ENCODE measurements around the gene AGBL4.

Gene AGBL4

GRCh38 chr1:48756683-48757316, 1267.0 kb downstream of the AGBL4 start:
- no peak for DNase-seq

GRCh38 chr1:48753293-48753692, 1270.5 kb downstream of the AGBL4 start:
- no peak for DNase-seq

GRCh38 chr1:48750109-48750508, 1273.6 kb downstream of the AGBL4 start:
- DNase-seq, result no peak

GRCh38 chr1:48749068-48749467, 1274.7 kb downstream of the AGBL4 start:
- no peak for DNase-seq

- no peak for DNase-seq
Measured at GRCh38 chr1:48746906-48747305, 1276.8 kb downstream of the AGBL4 start.

GRCh38 chr1:48744032-48744431, 1279.7 kb downstream of the AGBL4 start:
- no peak for DNase-seq

GRCh38 chr1:48743480-48743879, 1280.3 kb downstream of the AGBL4 start:
- no peak for DNase-seq

- no peak for DNase-seq
Measured at GRCh38 chr1:48741380-48741779, 1282.4 kb downstream of the AGBL4 start.

- no peak for DNase-seq
Measured at GRCh38 chr1:48740621-48741020, 1283.1 kb downstream of the AGBL4 start.

- DNase-seq, result no peak
Measured at GRCh38 chr1:48739091-48739490, 1284.7 kb downstream of the AGBL4 start.

GRCh38 chr1:48738356-48738755, 1285.4 kb downstream of the AGBL4 start:
- no peak for DNase-seq

GRCh38 chr1:48735796-48736195, 1288.0 kb downstream of the AGBL4 start:
- no peak for DNase-seq

- DNase-seq, result no peak
Measured at GRCh38 chr1:48730164-48730910, 1293.4 kb downstream of the AGBL4 start.

- no peak for DNase-seq
Measured at GRCh38 chr1:48728584-48728983, 1295.2 kb downstream of the AGBL4 start.

GRCh38 chr1:48726557-48727215, 1297.1 kb downstream of the AGBL4 start:
- no peak for DNase-seq

GRCh38 chr1:48726139-48726538, 1297.6 kb downstream of the AGBL4 start:
- no peak for DNase-seq

- no peak for DNase-seq
Measured at GRCh38 chr1:48725341-48726046, 1298.3 kb downstream of the AGBL4 start.

- DNase-seq, result no peak
Measured at GRCh38 chr1:48720929-48721328, 1302.8 kb downstream of the AGBL4 start.

- no peak for DNase-seq
Measured at GRCh38 chr1:48718705-48719104, 1305.0 kb downstream of the AGBL4 start.

GRCh38 chr1:48718116-48718630, 1305.6 kb downstream of the AGBL4 start:
- no peak for DNase-seq

- no peak for DNase-seq
Measured at GRCh38 chr1:48717082-48717481, 1306.7 kb downstream of the AGBL4 start.

GRCh38 chr1:48715921-48716320, 1307.8 kb downstream of the AGBL4 start:
- DNase-seq, result no peak

- DNase-seq, result no peak
Measured at GRCh38 chr1:48710915-48711314, 1312.8 kb downstream of the AGBL4 start.

Data from stimulated activated CD4-positive, alpha-beta T cell treated with anti-CD3 and anti-CD28 coated beads, Interleukin-1b, Interleukin-23, amount 100 ng/mL, for 48 hours (primary cell).